LNCAP (cell line): Measurements from ENCODE around the gene EHD1.

Experiments used
- CTCF ChIP-seq: fragments of 450-650 bp; IDR thresholded peaks from 2 replicates; pipeline ENCODE4 v1.5.1; 2017; ENCODE audit warnings: mild to moderate bottlenecking

The EHD1 gene

GRCh38 chr11:64802370-64803157, 75.9 kb downstream of the EHD1 start:
- no peak for TF ChIP-seq CTCF
